Measurements from ENCODE around the gene TMEM212. TPM values are rescaled to one million over a fixed set of nuclear protein-coding genes. Genes with fewer than 3 reads are reported as not detected.

The TMEM212 gene
- polyA plus RNA-seq, 1 experiment = not detected

DNA sequence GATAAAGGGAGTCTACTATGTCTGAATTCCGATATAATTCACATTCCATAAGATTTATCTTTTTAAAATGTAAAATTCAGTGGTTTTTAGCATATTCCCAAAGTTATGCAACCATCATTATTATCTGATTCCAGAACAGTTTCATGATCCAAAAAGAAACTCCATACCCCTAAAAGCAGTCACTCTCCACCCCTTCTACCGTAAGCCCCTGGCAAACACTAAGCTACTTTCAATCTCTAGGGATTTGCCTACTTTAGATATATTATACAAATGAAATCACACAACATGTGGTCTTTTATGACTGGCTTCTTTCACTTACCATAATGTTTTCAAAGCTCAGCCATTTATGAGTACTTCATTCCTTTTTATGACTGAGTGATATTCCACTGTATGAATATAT lies 65.6 kb downstream of the TMEM212 start:
- TF ChIP-seq, protein P1, sequence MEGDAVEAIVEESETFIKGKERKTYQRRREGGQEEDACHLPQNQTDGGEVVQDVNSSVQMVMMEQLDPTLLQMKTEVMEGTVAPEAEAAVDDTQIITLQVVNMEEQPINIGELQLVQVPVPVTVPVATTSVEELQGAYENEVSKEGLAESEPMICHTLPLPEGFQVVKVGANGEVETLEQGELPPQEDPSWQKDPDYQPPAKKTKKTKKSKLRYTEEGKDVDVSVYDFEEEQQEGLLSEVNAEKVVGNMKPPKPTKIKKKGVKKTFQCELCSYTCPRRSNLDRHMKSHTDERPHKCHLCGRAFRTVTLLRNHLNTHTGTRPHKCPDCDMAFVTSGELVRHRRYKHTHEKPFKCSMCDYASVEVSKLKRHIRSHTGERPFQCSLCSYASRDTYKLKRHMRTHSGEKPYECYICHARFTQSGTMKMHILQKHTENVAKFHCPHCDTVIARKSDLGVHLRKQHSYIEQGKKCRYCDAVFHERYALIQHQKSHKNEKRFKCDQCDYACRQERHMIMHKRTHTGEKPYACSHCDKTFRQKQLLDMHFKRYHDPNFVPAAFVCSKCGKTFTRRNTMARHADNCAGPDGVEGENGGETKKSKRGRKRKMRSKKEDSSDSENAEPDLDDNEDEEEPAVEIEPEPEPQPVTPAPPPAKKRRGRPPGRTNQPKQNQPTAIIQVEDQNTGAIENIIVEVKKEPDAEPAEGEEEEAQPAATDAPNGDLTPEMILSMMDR (IDR thresholded peaks at IDR 0.05; ENCODE audit: low read depth, low read length) = no peak
- H3K27me3 ChIP-seq (ENCODE audit: control insufficient read depth, insufficient read depth, low read length) = no peaks in the 10 kb centered on the region
- POLR2A ChIA-PET = no interaction called here
- H3K9me3 ChIP-seq (ENCODE audit: control insufficient read depth, insufficient read depth, low read length) = peaks cover 7% of the 10 kb centered on the region
- no peak overlapping the region for H3K27ac ChIP-seq (ENCODE audit: low read depth, low read length)
- H3K4me3 ChIP-seq (ENCODE audit: low read depth, low read length) = no peak overlapping the region
- CTCF ChIA-PET = no interaction called here
- no peak for DNase-seq (ENCODE audit: low read depth, low spot score)

Other genes with a start within 250 kb of the TMEM212 start
- 13.9 and 20.2 TPM in 2 replicates for gene PLD1, start 32.9 kb upstream of the TMEM212 start, polyA plus RNA-seq (2011; rRNA removed)
- 39.5 and 59.0 TPM in 2 replicates for gene FNDC3B, start 196.2 kb downstream of the TMEM212 start, polyA plus RNA-seq (2011; rRNA removed)